IMR-90 (cell line): ENCODE measurements around the gene PAFAH1B1. TPM values are rescaled to one million over a fixed set of nuclear protein-coding genes. Genes with fewer than 3 reads are reported as not detected.

Experiments
- ATAC-seq: fragments of 200-7000 bp; cut with Tn5 transposase; 2 replicates; pipeline ENCODE4 v1.9.1; 2020; ENCODE audit warnings: low read depth, mild to moderate bottlenecking, moderate library complexity
- BruUV-seq: library from RNA; stranded (reverse); fragments of 400-500 nt; replicated peaks from 2 replicates; lab custom pipeline; 2021; lab: Mats Ljungman, UMichigan
- CTCF ChIA-PET: fragments of 300-600 bp; formaldehyde crosslinking; extraction: SDS; loops from one replicate; lab custom pipeline; 2021; ENCODE audit warnings: antibody characterized with exemption; lab: Yijun Ruan, JAX
- POLR2A ChIA-PET: fragments of 300-600 bp; sonication (Branson Sonifier 250); formaldehyde crosslinking; loops from one replicate; lab custom pipeline; 2022; ENCODE audit warnings: antibody characterized with exemption; ENCODE audit not compliant: unreplicated experiment; lab: Charles Lee
- DNase-seq: peaks from one replicate; pipeline ENCODE4 v3.0.0; 2013
- H2AFZ ChIP-seq: replicated peaks from 2 replicates; pipeline ENCODE3; 2013; ENCODE audit warnings: low read length, mild to moderate bottlenecking; ENCODE audit not compliant: poor library complexity
- H2AK5ac ChIP-seq: 2 replicates; pipeline ENCODE4 v1.6.1; 2013; ENCODE audit warnings: low read depth, low read length, inconsistent platforms
- H2AK9ac ChIP-seq: replicated peaks from 2 replicates; pipeline ENCODE3; 2013; ENCODE audit warnings: mild to moderate bottlenecking, low read depth, low read length, moderate library complexity; ENCODE audit not compliant: poor library complexity
- H2BK120ac ChIP-seq: 2 replicates; pipeline ENCODE4 v1.6.1; 2013; ENCODE audit warnings: low read depth, low read length, inconsistent platforms
- H2BK15ac ChIP-seq: 3 replicates; pipeline ENCODE4 v1.6.1; 2013; ENCODE audit warnings: low read depth, low read length, inconsistent platforms
- H2BK20ac ChIP-seq: 2 replicates; pipeline ENCODE4 v1.6.1; 2013; ENCODE audit warnings: low read depth, mild to moderate bottlenecking, inconsistent platforms, low read length, moderate library complexity
- H2BK5ac ChIP-seq: 2 replicates; pipeline ENCODE4 v1.6.1; 2013; ENCODE audit warnings: mild to moderate bottlenecking, low read depth, low read length, inconsistent platforms; ENCODE audit not compliant: poor library complexity, severe bottlenecking
- H3K14ac ChIP-seq: replicated peaks from 2 replicates; pipeline ENCODE4 v1.6.1; 2013; ENCODE audit warnings: low read depth, low read length, inconsistent platforms
- H3K18ac ChIP-seq: 2 replicates; pipeline ENCODE4 v1.6.1; 2013; ENCODE audit warnings: low read depth, low read length, control low read depth
- H3K23ac ChIP-seq: 2 replicates; pipeline ENCODE4 v1.6.1; 2013; ENCODE audit warnings: low read depth, low read length, inconsistent platforms
- H3K27ac ChIP-seq: 2 replicates; pipeline ENCODE4 v1.5.1; 2013; ENCODE audit warnings: mild to moderate bottlenecking, control low read depth, low read length; ENCODE audit not compliant: insufficient read depth
- H3K27me3 ChIP-seq: 2 replicates; pipeline ENCODE4 v1.6.1; 2013; ENCODE audit warnings: low read length; ENCODE audit not compliant: control insufficient read depth, insufficient read depth
- H3K36me3 ChIP-seq: 2 replicates; pipeline ENCODE4 v1.6.1; 2013; ENCODE audit warnings: low read length, mixed read lengths; ENCODE audit not compliant: control insufficient read depth, insufficient read depth
- H3K4ac ChIP-seq: 2 replicates; pipeline ENCODE4 v1.6.1; 2013; ENCODE audit warnings: low read depth, low read length, inconsistent platforms
- H3K4me1 ChIP-seq: 2 replicates; pipeline ENCODE4 v1.6.1; 2013; ENCODE audit warnings: low read length, mixed read lengths; ENCODE audit not compliant: control insufficient read depth, insufficient read depth
- H3K4me2 ChIP-seq: 2 replicates; pipeline ENCODE4 v1.6.1; 2013; ENCODE audit warnings: low read depth, mild to moderate bottlenecking, control low read depth, low read length, moderate library complexity
- H3K4me3 ChIP-seq: 2 replicates; pipeline ENCODE4 v1.5.1; 2013; ENCODE audit warnings: low read depth, mild to moderate bottlenecking, control low read depth, low read length, moderate library complexity; ENCODE audit not compliant: insufficient read depth
- H3K56ac ChIP-seq: 2 replicates; pipeline ENCODE4 v1.6.1; 2013; ENCODE audit warnings: low read length, inconsistent platforms; ENCODE audit not compliant: insufficient read depth; ENCODE audit errors: extremely low read depth
- H3K79me1 ChIP-seq, 2 experiments: 2 replicates each; pipeline ENCODE4 v1.6.1; 2013; ENCODE audit warnings: low read length in 2 of 2, inconsistent platforms in 1 of 2, low read depth in 1 of 2
- H3K9ac ChIP-seq: 2 replicates; pipeline ENCODE4 v1.6.1; 2013; ENCODE audit warnings: low read depth, low read length, control low read depth
- H3K9me1 ChIP-seq: 2 replicates; pipeline ENCODE4 v1.6.1; 2013; ENCODE audit warnings: low read length, inconsistent platforms; ENCODE audit not compliant: insufficient read depth
- H3K9me3 ChIP-seq: 2 replicates; pipeline ENCODE4 v1.6.1; 2013; ENCODE audit warnings: low read length; ENCODE audit not compliant: control insufficient read depth, insufficient read depth
- H4K20me1 ChIP-seq: 2 replicates; pipeline ENCODE4 v1.6.1; 2013; ENCODE audit warnings: low read length, inconsistent platforms; ENCODE audit not compliant: insufficient read depth
- H4K5ac ChIP-seq: 2 replicates; pipeline ENCODE4 v1.6.1; 2013; ENCODE audit warnings: mild to moderate bottlenecking, low read depth, low read length, control low read depth
- H4K8ac ChIP-seq, 2 experiments: 2 replicates each; pipeline ENCODE4 v1.6.1; 2013; ENCODE audit warnings: low read depth in 2 of 2, low read length in 2 of 2, control low read depth in 1 of 2, inconsistent platforms in 1 of 2
- H4K91ac ChIP-seq: 2 replicates; pipeline ENCODE4 v1.6.1; 2013; ENCODE audit warnings: low read depth, low read length, inconsistent platforms; ENCODE audit not compliant: insufficient read depth
- BHLHE40 ChIP-seq: fragments of 150-350 bp; IDR thresholded peaks from 2 replicates; pipeline ENCODE4 v1.6.1; 2016; ENCODE audit warnings: mild to moderate bottlenecking, low read depth, low read length
- CEBPB ChIP-seq: IDR thresholded peaks from 2 replicates; pipeline ENCODE4 v1.6.1; 2012; ENCODE audit warnings: low read depth, low read length, improper control_type of control experiment
- CHD1 ChIP-seq: IDR thresholded peaks from 2 replicates; pipeline ENCODE4 v1.6.1; 2012; ENCODE audit warnings: low read depth, low read length, improper control_type of control experiment
- FOS ChIP-seq: fragments of 150-350 bp; IDR thresholded peaks from 2 replicates; pipeline ENCODE4 v1.6.1; 2016; ENCODE audit warnings: low read depth, low read length
- MAFK ChIP-seq: IDR thresholded peaks from 2 replicates; pipeline ENCODE4 v1.6.1; 2012; ENCODE audit warnings: low read depth, low read length, improper control_type of control experiment
- MAZ ChIP-seq: IDR thresholded peaks from 2 replicates; pipeline ENCODE4 v1.6.1; 2012; ENCODE audit warnings: low read depth, mild to moderate bottlenecking, low read length, improper control_type of control experiment, moderate library complexity, borderline replicate concordance
- MXI1 ChIP-seq: IDR thresholded peaks from 2 replicates; pipeline ENCODE4 v1.6.1; 2012; ENCODE audit warnings: low read depth, mild to moderate bottlenecking, low read length, moderate library complexity, borderline replicate concordance
- POLR2A ChIP-seq: IDR thresholded peaks from 2 replicates; pipeline ENCODE4 v1.6.1; 2012; ENCODE audit warnings: mild to moderate bottlenecking, low read depth, low read length
- RAD21 ChIP-seq: IDR thresholded peaks from 2 replicates; pipeline ENCODE4 v1.6.1; 2012; ENCODE audit warnings: low read length, improper control_type of control experiment
- RCOR1 ChIP-seq: IDR thresholded peaks from 2 replicates; pipeline ENCODE4 v1.6.1; 2012; ENCODE audit warnings: mild to moderate bottlenecking, low read length, improper control_type of control experiment; ENCODE audit not compliant: insufficient replicate concordance
- RFX5 ChIP-seq: IDR thresholded peaks from 2 replicates; pipeline ENCODE4 v1.8.0; 2012; ENCODE audit warnings: low read depth, mild to moderate bottlenecking, low read length, moderate library complexity
- SMC3 ChIP-seq: fragments of 150-350 bp; IDR thresholded peaks from 2 replicates; pipeline ENCODE4 v1.6.1; 2016; ENCODE audit warnings: low read depth, mild to moderate bottlenecking, antibody characterized with exemption, low read length, moderate library complexity
- WGBS, 2 experiments: methylation state at CpG; one replicate each; pipeline versions ENCODE4 v1.1.5 to v1.1.7; 2013; ENCODE audit warnings: missing lambda C conversion rate in 2 of 2; ENCODE audit not compliant: insufficient read length in 1 of 2; ENCODE audit errors: extremely low coverage in 2 of 2; 5-methylcytosine and 5-hydroxymethylcytosine counted together
- dilution Hi-C: fragments of 300-500 bp; cut with HindIII; formaldehyde crosslinking; loops from one replicate; pipeline ENCODE4 v1.14.3; 2018; ENCODE audit warnings: low sequenced_read_pairs; ENCODE audit not compliant: unreplicated experiment
- in situ Hi-C: fragments of 300-500 bp; cut with MboI; formaldehyde crosslinking; loops from 3 replicates; pipeline ENCODE4 v1.14.3; 2019; ENCODE audit warnings: low sequenced_read_pairs, inconsistent platforms, mixed read lengths
- intact Hi-C: fragments of 100-400 bp; cut with micrococcal nuclease; formaldehyde crosslinking; loops from 2 replicates; pipeline ENCODE4 v1.10.0; 2022
- polyA plus RNA-seq, 3 experiments: library from polyadenylated mRNA; depleted of rRNA; stranded (reverse); fragments of >200 nt; gene quantifications; 2 replicates each; pipeline ENCODE4 v1.2.3, GENCODE V29; 2012; ENCODE audit warnings: low replicate concordance in 1 of 3
- total RNA-seq: library from RNA; depleted of rRNA; stranded (reverse); fragments of >200 nt; gene quantifications from 2 replicates; pipeline ENCODE4 v1.2.3, GENCODE V29; 2012
- TF ChIP-seq, protein P1 (sequence below): fragments of 150-350 bp; IDR thresholded peaks from 2 replicates; pipeline ENCODE4 v1.6.1; 2016; ENCODE audit warnings: low read depth, mild to moderate bottlenecking, low read length, moderate library complexity, borderline replicate concordance
- TF ChIP-seq, protein P2 (sequence below): conservative IDR thresholded peaks from 2 replicates; pipeline ENCODE4 v1.5.1; 2012; ENCODE audit warnings: mild to moderate bottlenecking, low read depth, low read length, improper control_type of control experiment

The PAFAH1B1 gene
- total and polyA plus RNA-seq, 2 of the 4 experiments (the other 2 are of a cell fraction) = 64.5 to 127 TPM

DNA sequence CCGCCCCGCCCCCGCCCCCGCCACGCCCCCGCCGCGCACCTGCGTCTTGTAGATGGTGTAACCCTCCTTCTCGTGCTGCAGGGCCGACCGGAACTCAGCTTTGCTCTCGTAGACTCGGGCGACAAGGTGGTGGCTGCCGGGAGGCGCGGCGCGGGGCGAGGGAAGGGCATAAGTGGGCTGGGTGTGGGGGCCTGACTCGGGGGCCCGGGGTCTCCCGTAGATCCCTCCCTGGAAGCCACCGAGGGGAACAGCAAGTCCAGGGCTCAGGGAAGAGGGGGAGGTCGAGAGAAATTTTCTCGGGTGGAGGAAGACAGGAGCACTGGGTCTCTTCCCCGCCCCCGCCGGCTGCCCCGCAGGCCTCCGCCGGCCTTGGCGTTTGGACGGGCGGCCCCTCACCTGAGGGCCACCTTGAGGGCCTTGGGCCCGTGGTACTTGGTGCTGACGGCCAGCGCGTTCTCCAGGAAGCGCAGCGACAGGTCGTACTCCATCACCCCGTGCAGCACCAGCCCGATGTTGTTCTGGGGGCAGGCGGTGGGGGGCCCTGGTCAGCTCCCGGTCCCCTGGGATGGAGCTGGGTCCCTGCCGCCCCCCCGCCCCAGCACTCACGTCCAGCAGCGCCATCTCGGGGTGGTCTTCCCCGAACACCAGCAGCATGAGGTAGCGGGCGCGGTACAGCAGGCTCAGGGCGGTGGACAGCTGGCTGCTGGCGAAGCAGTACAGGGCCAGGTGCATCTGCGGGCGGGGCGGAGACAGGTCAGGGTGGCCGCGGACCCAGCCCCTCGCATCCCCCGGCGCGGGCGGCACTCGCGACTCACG is 98.7 kb downstream of the PAFAH1B1 start (continued):
- TF ChIP-seq MAFK (no peak), CHD1 (no peak), CEBPB (no peak), FOS (no peak), SMC3 (no peak), BHLHE40 (no peak)

DNA sequence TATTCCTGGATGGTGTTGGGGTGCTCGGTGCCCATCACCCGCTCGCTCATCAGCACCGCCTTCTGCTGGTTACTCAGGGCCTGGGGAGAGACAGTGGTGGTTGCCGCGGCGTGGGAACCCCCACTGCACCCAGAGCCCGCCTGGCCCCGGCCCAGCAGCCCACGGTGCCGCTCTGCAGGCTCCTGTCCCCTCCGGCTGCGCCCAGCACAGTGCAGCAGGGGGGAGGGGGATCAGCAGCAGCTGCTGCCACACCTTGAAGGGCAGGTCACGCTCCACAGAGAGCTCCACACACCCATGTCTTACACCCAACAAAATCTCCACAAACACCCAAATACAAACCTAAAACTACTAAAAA is 99.3 kb downstream of the PAFAH1B1 start:
- no peak overlapping the region for H2BK15ac ChIP-seq
- no peak overlapping the region for H2AFZ ChIP-seq
- peaks cover 0 to 17% of the 10 kb centered on the region in 2 experiments; a peak in 2 of 4 replicates for H3K79me1 ChIP-seq
- no peak overlapping the region for H3K23ac ChIP-seq
- peaks cover 40% of the 10 kb centered on the region for H3K36me3 ChIP-seq
- CTCF ChIA-PET = no interaction called here
- in situ Hi-C loops (no loop called here), dilution Hi-C loops (no loop called here), intact Hi-C loops (no loop called here)
- H3K4me3 ChIP-seq = no peak overlapping the region
- no peak overlapping the region for H3K14ac ChIP-seq
- H3K4ac ChIP-seq = no peak overlapping the region
- peaks cover 6% of the 10 kb centered on the region for H4K20me1 ChIP-seq
- H4K8ac ChIP-seq = no peak overlapping the region
- no peak overlapping the region for H2BK20ac ChIP-seq
- H4K91ac ChIP-seq = no peak overlapping the region
- no peak overlapping the region for H3K18ac ChIP-seq
- no peaks in the 10 kb centered on the region for H3K27me3 ChIP-seq
- BruUV-seq = no TSS peak
- H2AK9ac ChIP-seq = no peak overlapping the region
- DNase-seq (no peak), ATAC-seq (no peak)
- no peak overlapping the region for H2AK5ac ChIP-seq
- no peak overlapping the region for H4K5ac ChIP-seq
- H3K4me2 ChIP-seq = no peak overlapping the region
- H2BK5ac ChIP-seq = no peak overlapping the region
- H3K4me1 ChIP-seq = no peaks in the 10 kb centered on the region
- no peak overlapping the region for H3K9ac ChIP-seq
- H3K9me3 ChIP-seq = no peaks in the 10 kb centered on the region
- H3K9me1 ChIP-seq = 0 out of 2 replicates have a peak, but pooled peaks cover 2% of the 10 kb centered on the region
- no CpG with 5 or more reads among the region's 14 CpGs for WGBS, 2 experiments
- POLR2A ChIA-PET = no interaction called here
- H3K27ac ChIP-seq = no peak overlapping the region
- no peak overlapping the region for H2BK120ac ChIP-seq
- no peak overlapping the region for H3K56ac ChIP-seq
- TF ChIP-seq BHLHE40 (no peak), RCOR1 (no peak), CEBPB (no peak), RAD21 (no peak), MXI1 (no peak), POLR2A (no peak), RFX5 (no peak), MAZ (no peak), CHD1 (no peak), MAFK (no peak), SMC3 (no peak)
- TF ChIP-seq, protein P1, sequence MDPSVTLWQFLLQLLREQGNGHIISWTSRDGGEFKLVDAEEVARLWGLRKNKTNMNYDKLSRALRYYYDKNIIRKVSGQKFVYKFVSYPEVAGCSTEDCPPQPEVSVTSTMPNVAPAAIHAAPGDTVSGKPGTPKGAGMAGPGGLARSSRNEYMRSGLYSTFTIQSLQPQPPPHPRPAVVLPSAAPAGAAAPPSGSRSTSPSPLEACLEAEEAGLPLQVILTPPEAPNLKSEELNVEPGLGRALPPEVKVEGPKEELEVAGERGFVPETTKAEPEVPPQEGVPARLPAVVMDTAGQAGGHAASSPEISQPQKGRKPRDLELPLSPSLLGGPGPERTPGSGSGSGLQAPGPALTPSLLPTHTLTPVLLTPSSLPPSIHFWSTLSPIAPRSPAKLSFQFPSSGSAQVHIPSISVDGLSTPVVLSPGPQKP = no peak
- TF ChIP-seq, protein P2, sequence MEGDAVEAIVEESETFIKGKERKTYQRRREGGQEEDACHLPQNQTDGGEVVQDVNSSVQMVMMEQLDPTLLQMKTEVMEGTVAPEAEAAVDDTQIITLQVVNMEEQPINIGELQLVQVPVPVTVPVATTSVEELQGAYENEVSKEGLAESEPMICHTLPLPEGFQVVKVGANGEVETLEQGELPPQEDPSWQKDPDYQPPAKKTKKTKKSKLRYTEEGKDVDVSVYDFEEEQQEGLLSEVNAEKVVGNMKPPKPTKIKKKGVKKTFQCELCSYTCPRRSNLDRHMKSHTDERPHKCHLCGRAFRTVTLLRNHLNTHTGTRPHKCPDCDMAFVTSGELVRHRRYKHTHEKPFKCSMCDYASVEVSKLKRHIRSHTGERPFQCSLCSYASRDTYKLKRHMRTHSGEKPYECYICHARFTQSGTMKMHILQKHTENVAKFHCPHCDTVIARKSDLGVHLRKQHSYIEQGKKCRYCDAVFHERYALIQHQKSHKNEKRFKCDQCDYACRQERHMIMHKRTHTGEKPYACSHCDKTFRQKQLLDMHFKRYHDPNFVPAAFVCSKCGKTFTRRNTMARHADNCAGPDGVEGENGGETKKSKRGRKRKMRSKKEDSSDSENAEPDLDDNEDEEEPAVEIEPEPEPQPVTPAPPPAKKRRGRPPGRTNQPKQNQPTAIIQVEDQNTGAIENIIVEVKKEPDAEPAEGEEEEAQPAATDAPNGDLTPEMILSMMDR = no peak
